Left lobe of liver (tissue), 2 donors: ENCODE measurements around the gene FARSB. TPM values are rescaled to one million over a fixed set of nuclear protein-coding genes. Genes with fewer than 3 reads are reported as not detected.
A peak's percentile ranks its signal among the peaks of the same experiment; 100 is the strongest.
"Not testable (repeated sequence)": the region's sequence is repeated elsewhere in the genome, so short reads cannot be mapped to it uniquely, and the experiment has no call there.

Source experiments
- ATAC-seq: fragments of 200-7000 bp; cut with Tn5 transposase; one replicate; pipeline ENCODE4 v1.9.1; 2020; ENCODE audit warnings: mild to moderate bottlenecking, moderate library complexity
- DNase-seq: peaks from one replicate; pipeline ENCODE4 v3.0.0-alpha.2; 2020; ENCODE audit warnings: low spot score
- total RNA-seq: library from RNA; stranded (reverse); gene quantifications from one replicate; pipeline ENCODE4 v1.2.1, GENCODE V29; 2021
- donor health status: DM: no; HTN: no; CAD: no; lungs with moderate emphysema.
- donor health status: DM: no; HTN: yes; CAD: no.

Gene FARSB
- total RNA-seq, 1 donor from 2014 or later: 5.6 TPM

- DNase-seq (no peak), ATAC-seq (no peak)
Observed at GRCh38 chr2:222609381-222609780, 46.5 kb downstream of the FARSB start.

- DNase-seq (no peak), ATAC-seq (no peak)
Observed at GRCh38 chr2:222608081-222608480, 47.8 kb downstream of the FARSB start.

- DNase-seq: no peak
- ATAC-seq: no peak
Observed at GRCh38 chr2:222606306-222606705, 49.6 kb downstream of the FARSB start.

GRCh38 chr2:222604749-222605515 is 51.0 kb downstream of the FARSB start:
- DNase-seq (no peak), ATAC-seq (no peak)

GRCh38 chr2:222603501-222603900 is 52.4 kb downstream of the FARSB start:
- DNase-seq (no peak), ATAC-seq (no peak)

- no peak for ATAC-seq
- DNase-seq: no peak
Observed at GRCh38 chr2:222598611-222599010, 57.3 kb downstream of the FARSB start.

- ATAC-seq: no peak
- no peak for DNase-seq
Observed at GRCh38 chr2:222595581-222595980, 60.3 kb downstream of the FARSB start.

GRCh38 chr2:222594679-222595078 is 61.2 kb downstream of the FARSB start:
- ATAC-seq: peak; percentile 99
- no peak for DNase-seq

GRCh38 chr2:222592176-222592575 is 63.7 kb downstream of the FARSB start:
- DNase-seq (no peak), ATAC-seq (no peak)

- no peak for DNase-seq
- no peak for ATAC-seq
Observed at GRCh38 chr2:222591661-222592060, 64.2 kb downstream of the FARSB start.

GRCh38 chr2:222584589-222584988 is 71.3 kb downstream of the FARSB start:
- not testable (repeated sequence) for ATAC-seq, DNase-seq

- peak; percentile 32 for ATAC-seq
- DNase-seq: no peak
Observed at GRCh38 chr2:222582928-222583327, 73.0 kb downstream of the FARSB start.

- no peak for DNase-seq
- no peak for ATAC-seq
Observed at GRCh38 chr2:222577341-222577740, 78.6 kb downstream of the FARSB start.

GRCh38 chr2:222576171-222577081 is 79.5 kb downstream of the FARSB start:
- ATAC-seq (no peak), DNase-seq (no peak)

- no peak for DNase-seq
- no peak for ATAC-seq
Observed at GRCh38 chr2:222575618-222576017, 80.3 kb downstream of the FARSB start.

- peak; percentile 50 for DNase-seq
Observed at GRCh38 chr2:222572751-222573174, 83.1 kb downstream of the FARSB start.

GRCh38 chr2:222572264-222572721 is 83.6 kb downstream of the FARSB start:
- DNase-seq (no peak), ATAC-seq (no peak)

More at GRCh38 chr2:222572751-222573174, 83.1 kb downstream of the FARSB start:
- ATAC-seq: peak; percentile 97

GRCh38 chr2:222569826-222570225 is 86.1 kb downstream of the FARSB start:
- ATAC-seq (no peak), DNase-seq (no peak)

GRCh38 chr2:222568865-222569264 is 87.0 kb downstream of the FARSB start:
- DNase-seq (no peak), ATAC-seq (no peak)

GRCh38 chr2:222566229-222566628 is 89.7 kb downstream of the FARSB start:
- ATAC-seq (no peak), DNase-seq (no peak)

GRCh38 chr2:222563936-222564335 is 92.0 kb downstream of the FARSB start:
- DNase-seq (no peak), ATAC-seq (no peak)
